HFF-Myc (cell line): ENCODE results near the gene CEP164.

Experiments used
- DNase-seq: peaks from one replicate; pipeline ENCODE4 v3.0.0-alpha.2; 2011; ENCODE audit warnings: low read depth; ENCODE audit errors: extremely low read depth
- H3K4me3 ChIP-seq: replicated peaks from 2 replicates; pipeline ENCODE4 v1.5.1; 2011; ENCODE audit warnings: low read depth, mild to moderate bottlenecking, control low read depth, low read length
- TF ChIP-seq, protein P1 (sequence below): IDR thresholded peaks from 2 replicates; pipeline ENCODE4 v1.5.1; 2012; ENCODE audit warnings: mild to moderate bottlenecking, low read depth, low read length, control low read depth; ENCODE audit errors: missing control alignments

Gene CEP164

GRCh38 chr11:117380676-117381075 is 53.0 kb downstream of the CEP164 start:
- no peak overlapping the region for H3K4me3 ChIP-seq
- no peak for DNase-seq
- TF ChIP-seq, protein P1, sequence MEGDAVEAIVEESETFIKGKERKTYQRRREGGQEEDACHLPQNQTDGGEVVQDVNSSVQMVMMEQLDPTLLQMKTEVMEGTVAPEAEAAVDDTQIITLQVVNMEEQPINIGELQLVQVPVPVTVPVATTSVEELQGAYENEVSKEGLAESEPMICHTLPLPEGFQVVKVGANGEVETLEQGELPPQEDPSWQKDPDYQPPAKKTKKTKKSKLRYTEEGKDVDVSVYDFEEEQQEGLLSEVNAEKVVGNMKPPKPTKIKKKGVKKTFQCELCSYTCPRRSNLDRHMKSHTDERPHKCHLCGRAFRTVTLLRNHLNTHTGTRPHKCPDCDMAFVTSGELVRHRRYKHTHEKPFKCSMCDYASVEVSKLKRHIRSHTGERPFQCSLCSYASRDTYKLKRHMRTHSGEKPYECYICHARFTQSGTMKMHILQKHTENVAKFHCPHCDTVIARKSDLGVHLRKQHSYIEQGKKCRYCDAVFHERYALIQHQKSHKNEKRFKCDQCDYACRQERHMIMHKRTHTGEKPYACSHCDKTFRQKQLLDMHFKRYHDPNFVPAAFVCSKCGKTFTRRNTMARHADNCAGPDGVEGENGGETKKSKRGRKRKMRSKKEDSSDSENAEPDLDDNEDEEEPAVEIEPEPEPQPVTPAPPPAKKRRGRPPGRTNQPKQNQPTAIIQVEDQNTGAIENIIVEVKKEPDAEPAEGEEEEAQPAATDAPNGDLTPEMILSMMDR = no peak

GRCh38 chr11:117381481-117382387 is 54.1 kb downstream of the CEP164 start:
- TF ChIP-seq, protein P1 = no peak
- H3K4me3 ChIP-seq = no peak overlapping the region
- no peak for DNase-seq

DNA sequence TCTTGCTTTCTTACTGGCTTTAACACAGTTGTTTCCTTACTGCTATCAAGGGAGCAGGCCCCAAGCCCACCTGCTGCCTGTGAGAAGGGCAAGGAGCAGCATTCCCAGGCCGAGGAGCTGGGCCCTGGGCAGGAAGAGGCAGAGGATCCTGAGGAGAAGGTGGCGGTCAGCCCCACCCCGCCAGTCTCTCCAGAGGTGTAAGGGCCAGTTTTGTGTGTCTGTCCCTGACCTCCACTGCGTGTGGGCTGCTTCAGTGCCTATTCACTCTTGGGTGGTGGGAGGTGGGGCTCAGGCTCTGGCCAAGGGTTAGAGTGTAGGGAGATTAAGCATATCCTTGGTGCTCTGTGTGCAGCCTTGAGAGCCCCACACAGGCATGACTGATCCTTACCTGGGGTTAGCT is 55.1 kb downstream of the CEP164 start:
- DNase-seq = no peak
- H3K4me3 ChIP-seq = no peak overlapping the region
- TF ChIP-seq, protein P1 = no peak

DNA sequence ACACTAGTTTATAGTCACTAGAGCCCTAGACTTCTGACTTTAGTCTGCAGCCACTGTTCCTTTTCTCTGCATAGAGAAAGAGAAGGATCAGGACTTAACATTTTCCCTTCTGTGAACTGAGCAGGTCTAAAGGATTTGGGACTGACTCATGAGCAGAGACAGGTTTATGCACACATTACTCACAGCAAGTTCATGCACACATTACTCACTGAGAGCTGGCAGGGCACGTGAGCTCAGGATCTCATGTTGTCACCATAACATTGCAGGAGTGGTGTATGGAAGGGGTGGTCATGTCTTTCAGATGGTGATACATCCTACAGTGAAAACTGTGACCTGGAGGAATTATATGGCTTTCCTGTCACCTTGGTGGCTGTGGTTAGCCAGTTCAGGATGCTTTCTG is 56.4 kb downstream of the CEP164 start:
- peak; percentile 40 for DNase-seq
- TF ChIP-seq, protein P1 = no peak
- no peak overlapping the region for H3K4me3 ChIP-seq

DNA sequence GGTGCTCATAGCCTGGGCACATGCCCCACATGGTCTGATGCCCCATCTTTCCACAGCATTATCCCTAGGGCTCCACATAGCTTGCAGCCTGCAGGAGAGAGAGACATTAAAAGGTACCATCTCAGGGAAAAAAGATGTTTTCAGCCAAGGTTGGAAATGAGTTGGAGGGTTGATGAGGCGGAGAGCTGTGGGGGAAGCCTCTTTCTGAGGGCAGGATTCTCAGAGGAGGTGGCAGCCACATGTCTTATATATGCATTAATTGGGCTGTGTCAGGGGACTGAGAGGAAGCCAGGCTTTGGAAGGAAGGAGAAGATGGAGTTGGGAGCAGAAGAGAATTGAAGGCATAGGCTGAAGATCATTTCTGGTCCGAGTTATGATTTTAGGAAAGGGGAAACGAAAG is 57.8 kb downstream of the CEP164 start:
- no peak for DNase-seq
- no peak overlapping the region for H3K4me3 ChIP-seq
- TF ChIP-seq, protein P1 = no peak

- no peak for DNase-seq
- TF ChIP-seq, protein P1 = no peak
- H3K4me3 ChIP-seq = no peak overlapping the region
These were observed 58.3 kb downstream of the CEP164 start for GRCh38 chr11:117385906-117386305.
